ENCODE data around the gene LRRC4. TPM values are rescaled to one million over a fixed set of nuclear protein-coding genes. Genes with fewer than 3 reads are reported as not detected.

LRRC4 gene
- total RNA-seq, 1 donor from 2014 or later = 0.32 TPM

- no peaks in the 10 kb centered on the region for H3K27me3 Mint-ChIP-seq (ENCODE audit: low read depth)
- H3K36me3 Mint-ChIP-seq (ENCODE audit: low read depth) = peaks cover 16% of the 10 kb centered on the region
- DNase-seq (ENCODE audit: low spot score) = no peak
- no peak for TF ChIP-seq CTCF (IDR thresholded peaks at IDR 0.05)
- peak overlapping the region; percentile 46 for H3K27ac Mint-ChIP-seq (ENCODE audit: unreplicated experiment)
- peaks cover 45% of the 10 kb centered on the region for H3K4me1 Mint-ChIP-seq (ENCODE audit: low read depth)
- H3K4me3 Mint-ChIP-seq (ENCODE audit: unreplicated experiment) = no peak overlapping the region
- peaks cover 6% of the 10 kb centered on the region for H3K9me3 Mint-ChIP-seq (ENCODE audit: low read depth)
Observed at GRCh38 chr7:127978421-127978820, 52.8 kb downstream of the LRRC4 start.

Other genes with a start within 250 kb of the LRRC4 start
- not detected in 3 replicates for gene LEP, start 209.8 kb upstream of the LRRC4 start, total RNA-seq